HG03159 (cell line): ENCODE measurements around the gene CERK.

Source experiments
- ATAC-seq: cut with Tn5 transposase; IDR thresholded peaks from one replicate; pipeline ENCODE4 v1.9.1; 2021; ENCODE audit warnings: mild to moderate bottlenecking, moderate library complexity; ENCODE audit not compliant: unreplicated experiment

CERK gene

DNA sequence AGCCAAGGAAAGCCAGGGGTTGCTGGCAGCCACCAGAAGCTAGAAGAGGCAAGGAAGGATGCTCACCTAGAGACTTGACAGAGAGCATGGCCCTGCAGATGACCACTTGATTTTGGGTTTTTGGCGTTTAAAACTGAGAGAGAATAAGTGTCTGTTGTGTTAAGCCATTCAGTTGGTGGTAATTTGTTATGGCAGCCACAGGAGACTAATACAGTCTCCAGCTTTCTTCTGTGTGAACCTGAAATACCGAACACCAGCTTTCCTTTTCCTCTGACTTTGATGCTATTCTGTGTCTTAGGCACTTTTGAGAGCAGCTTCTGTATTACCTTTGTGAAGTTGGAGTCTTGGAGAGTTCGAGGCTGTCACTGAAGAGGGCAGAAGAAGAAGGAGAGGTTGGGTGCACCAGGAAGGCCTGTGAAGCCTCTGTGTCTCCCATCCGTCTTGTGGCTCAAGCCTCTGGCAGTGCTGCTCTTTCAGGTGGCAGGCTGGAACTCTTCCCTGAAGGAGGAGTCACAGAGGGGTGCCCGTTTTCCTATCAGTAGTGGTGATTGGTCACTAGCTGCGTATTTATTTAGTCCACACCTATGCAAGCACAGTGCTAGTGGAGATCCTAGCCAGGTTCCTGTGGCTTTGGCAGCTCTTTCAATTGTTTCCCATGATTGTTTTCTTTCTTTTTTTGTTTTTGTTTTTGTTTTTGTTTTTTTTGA lies 26.9 kb upstream of the CERK start:
- ATAC-seq = no peak

GRCh38 chr22:46764140-46764680 lies 26.2 kb upstream of the CERK start:
- no peak for ATAC-seq

DNA sequence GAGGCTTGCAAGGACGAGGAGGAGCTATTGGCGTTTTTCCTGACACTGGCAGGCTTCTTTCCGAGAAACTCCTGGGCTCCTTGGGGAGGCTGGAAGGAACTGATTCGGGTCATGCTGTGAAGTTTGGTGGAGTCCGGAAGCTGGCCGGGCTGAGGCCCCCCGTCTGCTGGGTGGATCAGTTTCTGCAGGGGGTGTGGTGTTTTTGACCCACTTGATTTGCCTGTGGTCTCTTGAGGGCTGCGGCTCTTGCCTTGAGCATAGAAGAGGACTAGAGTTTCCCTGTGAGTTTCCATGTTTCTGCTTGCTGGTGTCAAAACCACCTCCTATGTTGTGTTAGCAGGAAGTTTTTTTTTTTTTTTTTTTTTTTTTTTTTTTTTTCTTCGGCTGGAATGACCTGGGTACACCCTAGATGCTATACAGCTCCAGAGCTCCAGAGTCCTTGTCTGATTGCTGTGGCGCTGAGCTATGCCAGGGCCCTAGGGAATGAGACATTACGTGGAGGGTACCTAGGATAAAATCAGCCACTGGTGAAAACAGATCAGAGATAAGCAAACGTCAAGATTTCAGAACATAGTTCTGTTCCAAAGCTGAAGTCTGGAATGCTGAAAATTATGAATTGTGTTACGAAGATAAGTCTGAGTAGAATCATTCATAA lies 25.1 kb upstream of the CERK start:
- ATAC-seq = no peak

GRCh38 chr22:46762238-46763050 lies 24.4 kb upstream of the CERK start, which contains the start of gene TBC1D22A:
TBC1D22A (plus strand) TSS chr22:46762650; CDS start chr22:46762787, 137 bp downstream.
- ATAC-seq = peak; percentile 83

DNA sequence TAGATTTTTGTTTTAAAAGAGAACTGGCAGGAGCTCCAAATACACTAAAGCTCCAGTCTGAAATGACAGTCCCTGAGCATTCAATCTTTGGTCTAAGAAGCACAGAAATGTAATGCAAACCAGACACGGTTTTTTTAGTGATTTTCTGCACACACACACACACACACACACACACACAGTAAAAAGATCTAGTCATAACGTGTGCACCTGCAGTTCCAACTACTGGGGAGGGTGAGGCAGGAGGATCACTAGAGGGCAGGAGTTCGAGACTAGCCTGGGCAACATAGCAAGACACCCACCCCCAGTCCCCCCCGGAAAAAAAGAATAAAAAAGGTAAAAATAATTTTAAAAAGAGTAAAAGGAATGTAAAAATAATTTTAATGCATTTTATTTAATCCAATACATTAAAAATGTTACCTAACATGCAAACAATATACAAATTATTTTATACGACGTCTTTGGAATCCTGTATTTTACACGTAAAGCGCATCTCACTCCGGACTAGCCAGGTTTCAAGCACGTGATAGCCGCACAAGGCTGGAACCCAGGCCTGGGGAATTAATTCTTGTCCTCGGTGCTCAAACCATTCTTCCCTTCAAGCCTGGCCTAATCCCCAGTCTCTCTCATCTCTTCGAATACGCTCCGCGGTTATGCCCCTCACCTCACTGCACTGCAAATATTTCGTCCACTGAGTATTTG lies 23.6 kb upstream of the CERK start:
- ATAC-seq = no peak

- no peak for ATAC-seq
These were observed 23.0 kb upstream of the CERK start for GRCh38 chr22:46761017-46761416.

DNA sequence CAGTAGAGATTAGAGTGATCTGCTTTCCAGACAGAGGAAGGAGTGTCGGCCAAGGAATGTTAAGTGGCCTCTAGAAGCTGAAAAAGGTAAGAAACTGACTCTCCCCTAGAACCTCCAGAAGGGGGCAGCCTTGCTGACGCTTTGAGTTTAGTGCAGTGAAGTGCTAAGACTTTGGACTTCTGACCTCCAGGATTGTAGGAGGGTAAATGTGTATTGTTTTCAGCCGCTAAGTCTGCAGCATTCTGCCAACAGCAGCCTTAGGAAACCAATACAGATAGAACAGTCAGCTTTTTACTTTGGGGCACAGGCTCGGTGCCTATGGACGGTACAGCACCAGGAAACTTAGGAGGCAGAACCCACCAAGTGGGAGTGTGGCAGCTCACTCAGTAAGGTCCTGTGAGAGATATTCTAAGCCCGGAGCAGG lies 20.8 kb upstream of the CERK start:
- no peak for ATAC-seq

DNA sequence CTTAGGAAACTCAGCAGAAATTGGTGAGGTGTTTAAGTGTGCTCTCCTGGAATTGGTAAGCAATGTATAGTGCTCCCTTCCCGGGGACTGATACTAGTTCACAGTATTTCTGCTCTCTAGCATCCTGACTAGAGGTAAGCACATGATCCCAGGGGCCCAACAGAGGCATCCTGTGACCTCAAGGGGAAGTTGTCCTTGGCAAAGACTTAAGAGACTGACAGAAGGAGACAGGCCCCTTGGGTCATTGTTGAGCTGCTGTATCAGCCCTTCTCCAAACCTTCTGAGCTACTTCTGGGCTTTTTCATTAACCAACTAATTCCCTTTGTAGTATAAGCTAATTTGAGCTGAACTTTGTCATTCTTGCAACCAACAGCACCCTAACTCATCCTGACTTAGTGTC lies 20.1 kb upstream of the CERK start:
- ATAC-seq = no peak

- ATAC-seq = no peak
These were observed 19.1 kb upstream of the CERK start for GRCh38 chr22:46757104-46757503.

GRCh38 chr22:46756097-46756496 lies 18.0 kb upstream of the CERK start:
- no peak for ATAC-seq

GRCh38 chr22:46755525-46755924 lies 17.5 kb upstream of the CERK start:
- no peak for ATAC-seq

GRCh38 chr22:46754826-46755225 lies 16.8 kb upstream of the CERK start:
- ATAC-seq = no peak

GRCh38 chr22:46754110-46754799 lies 16.2 kb upstream of the CERK start:
- ATAC-seq = no peak

DNA sequence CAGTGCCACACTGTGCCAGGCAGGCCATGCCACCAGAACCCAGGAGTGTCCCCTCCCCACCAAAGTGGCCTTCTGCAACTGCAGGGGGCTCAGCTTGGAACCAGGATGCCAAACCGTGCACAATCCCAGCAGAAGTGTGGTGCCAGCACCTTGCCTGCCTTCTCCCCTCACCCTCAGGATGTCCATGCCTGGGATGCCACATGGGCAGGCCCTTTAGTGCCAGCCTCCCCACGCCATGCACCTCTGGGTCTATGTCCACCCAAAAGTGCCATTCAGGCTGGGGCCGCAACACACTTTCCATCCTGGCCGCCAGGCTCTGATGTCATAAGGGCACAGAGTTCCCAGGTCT lies 15.7 kb upstream of the CERK start:
- ATAC-seq = no peak

DNA sequence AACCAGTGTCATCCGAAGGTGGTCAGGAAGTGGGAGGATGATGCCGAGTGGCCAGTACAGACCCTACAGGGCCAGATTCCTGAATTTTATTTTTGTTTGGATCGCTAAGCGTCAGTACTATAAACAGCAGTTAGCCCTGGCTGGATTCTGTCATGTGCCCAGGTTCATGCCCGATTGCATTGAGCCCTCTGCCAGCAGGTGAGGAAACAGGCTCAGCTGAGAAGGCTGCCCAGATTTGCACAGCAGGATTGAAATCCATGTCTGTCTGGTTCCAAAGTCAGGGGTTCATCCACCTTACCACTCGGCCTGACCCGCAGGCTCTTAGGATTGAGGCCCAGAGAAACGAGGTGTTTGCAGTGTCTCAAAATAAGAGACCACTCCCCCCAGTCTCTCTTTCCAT lies 15.3 kb upstream of the CERK start:
- no peak for ATAC-seq

DNA sequence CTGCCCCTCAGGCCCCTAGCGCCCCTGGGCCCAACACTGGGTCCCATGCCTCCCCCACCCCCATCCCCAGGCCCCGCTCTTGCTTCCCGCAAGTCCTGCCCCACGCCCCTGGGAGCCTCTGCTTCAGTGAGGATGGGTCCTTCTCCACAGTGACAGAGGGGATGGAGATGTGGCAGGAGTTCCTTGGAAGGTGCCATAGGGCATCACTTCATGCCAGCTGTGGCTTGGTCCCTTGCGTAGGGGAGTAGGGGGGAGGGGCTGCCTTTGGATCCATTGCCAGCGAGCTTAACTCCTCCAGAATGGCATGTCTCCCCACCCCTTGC lies 14.9 kb upstream of the CERK start:
- no peak for ATAC-seq

DNA sequence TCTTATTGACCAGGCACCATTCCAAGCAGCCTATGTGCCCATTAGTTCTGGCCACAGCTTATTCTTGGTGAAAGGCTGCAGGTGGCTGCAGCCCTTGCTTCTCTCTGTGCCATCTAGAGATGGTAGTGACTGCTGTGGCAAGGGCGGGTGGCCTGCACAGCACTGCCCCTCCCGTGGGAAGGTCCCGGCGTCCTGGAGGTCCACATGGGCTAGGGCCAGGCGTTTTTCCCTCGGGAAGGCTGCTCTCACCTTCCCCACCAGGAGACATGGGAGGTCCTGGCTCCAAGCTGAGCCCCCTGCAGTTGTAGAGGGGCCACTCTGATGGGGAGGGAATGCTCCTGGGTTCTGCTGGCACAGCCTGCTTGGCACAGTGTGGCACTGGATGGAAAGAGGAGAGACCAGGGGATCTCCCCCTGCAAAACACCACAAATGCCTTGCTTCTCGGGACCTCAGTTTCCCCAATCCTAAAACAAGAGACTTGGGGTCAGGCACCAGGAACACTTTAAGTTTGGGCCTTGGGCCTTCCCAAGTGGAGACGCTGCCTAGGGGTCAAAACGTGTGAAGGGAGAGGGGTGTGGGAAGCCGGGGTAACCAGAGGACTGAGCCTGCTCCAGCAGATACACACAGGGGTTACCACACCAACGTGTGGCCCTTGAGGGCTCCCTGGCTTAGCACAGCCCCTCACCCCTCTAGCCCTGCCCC lies 14.4 kb upstream of the CERK start:
- ATAC-seq = no peak

GRCh38 chr22:46750863-46751443 lies 12.9 kb upstream of the CERK start:
- ATAC-seq = no peak

DNA sequence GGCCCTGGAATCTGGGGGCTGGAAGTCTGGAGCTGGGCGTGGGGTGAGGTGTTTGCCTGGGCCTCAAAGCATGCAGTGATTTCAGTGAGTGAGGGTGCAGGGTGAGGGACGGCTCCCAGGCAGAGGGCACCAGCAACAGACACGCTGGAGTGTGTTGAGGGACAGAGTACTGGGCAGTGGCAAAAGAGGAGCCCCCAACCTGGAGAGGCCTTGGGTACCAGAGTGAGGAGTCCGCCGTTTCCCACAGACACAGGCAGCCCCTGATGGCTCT lies 12.4 kb upstream of the CERK start:
- ATAC-seq = no peak
